ENCODE data around the gene ENC1.
"Not testable (repeated sequence)": the region's sequence is repeated elsewhere in the genome, so short reads cannot be mapped to it uniquely, and the experiment has no call there.

The ENC1 gene

GRCh38 chr5:74640450-74640953, at the start of gene ENC1:
Gene ENC1, minus strand, starts transcription at chr5:74640728. Its CDS starts 4,243 bp downstream, at chr5:74636485.
- peak in 1 of 2 donors; percentile 42 for DNase-seq (ENCODE audit: low read depth in 2 of 2, low spot score in 1 of 2)

GRCh38 chr5:74686962-74687751, 46.6 kb upstream of the ENC1 start:
- no peak for DNase-seq (ENCODE audit: low read depth in 2 of 2, low spot score in 1 of 2)

- DNase-seq (ENCODE audit: low read depth in 2 of 2, low spot score in 1 of 2): no peak
Measured at GRCh38 chr5:74685979-74686631, 45.6 kb upstream of the ENC1 start.

- peak; percentile 67 to 73 for DNase-seq (ENCODE audit: low read depth in 2 of 2, low spot score in 1 of 2)
Measured at GRCh38 chr5:74684900-74685851, 44.6 kb upstream of the ENC1 start, which contains the start of gene HEXB. Gene HEXB, plus strand, starts transcription at chr5:74685233. Its CDS starts 28 bp downstream, at chr5:74685261.

- no peak for DNase-seq (ENCODE audit: low read depth in 2 of 2, low spot score in 1 of 2)
Measured at GRCh38 chr5:74679966-74680365, 39.4 kb upstream of the ENC1 start.

GRCh38 chr5:74679300-74679699, 38.8 kb upstream of the ENC1 start:
- DNase-seq (ENCODE audit: low read depth in 2 of 2, low spot score in 1 of 2): not testable (repeated sequence)

GRCh38 chr5:74678123-74678522, 37.6 kb upstream of the ENC1 start:
- DNase-seq (ENCODE audit: low read depth in 2 of 2, low spot score in 1 of 2): not testable (repeated sequence)

- DNase-seq (ENCODE audit: low read depth in 2 of 2, low spot score in 1 of 2): not testable (repeated sequence)
Measured at GRCh38 chr5:74676466-74676865, 35.9 kb upstream of the ENC1 start.

- DNase-seq (ENCODE audit: low read depth in 2 of 2, low spot score in 1 of 2): no peak
Measured at GRCh38 chr5:74673011-74673790, 32.7 kb upstream of the ENC1 start.

- DNase-seq (ENCODE audit: low read depth in 2 of 2, low spot score in 1 of 2): no peak
Measured at GRCh38 chr5:74672215-74672877, 31.8 kb upstream of the ENC1 start.

GRCh38 chr5:74670396-74671038, 30.0 kb upstream of the ENC1 start:
- DNase-seq (ENCODE audit: low read depth in 2 of 2, low spot score in 1 of 2): no peak

GRCh38 chr5:74669821-74670220, 29.3 kb upstream of the ENC1 start:
- no peak for DNase-seq (ENCODE audit: low read depth in 2 of 2, low spot score in 1 of 2)

- DNase-seq (ENCODE audit: low read depth in 2 of 2, low spot score in 1 of 2): no peak
Measured at GRCh38 chr5:74667396-74667795, 26.9 kb upstream of the ENC1 start.

- no peak for DNase-seq (ENCODE audit: low read depth in 2 of 2, low spot score in 1 of 2)
Measured at GRCh38 chr5:74665816-74666215, 25.3 kb upstream of the ENC1 start.

- no peak for DNase-seq (ENCODE audit: low read depth in 2 of 2, low spot score in 1 of 2)
Measured at GRCh38 chr5:74665273-74665672, 24.7 kb upstream of the ENC1 start.

- DNase-seq (ENCODE audit: low read depth in 2 of 2, low spot score in 1 of 2): no peak
Measured at GRCh38 chr5:74664551-74664950, 24.0 kb upstream of the ENC1 start.

GRCh38 chr5:74660873-74661272, 20.3 kb upstream of the ENC1 start:
- no peak for DNase-seq (ENCODE audit: low read depth in 2 of 2, low spot score in 1 of 2)

- DNase-seq (ENCODE audit: low read depth in 2 of 2, low spot score in 1 of 2): no peak
Measured at GRCh38 chr5:74660140-74660539, 19.6 kb upstream of the ENC1 start.

GRCh38 chr5:74659172-74659571, 18.6 kb upstream of the ENC1 start:
- DNase-seq (ENCODE audit: low read depth in 2 of 2, low spot score in 1 of 2): no peak
